HG03097 (cell line): Measurements from ENCODE around the gene HECW1.

Source experiments
- ATAC-seq: cut with Tn5 transposase; IDR thresholded peaks from one replicate; pipeline ENCODE4 v1.9.1; 2021; ENCODE audit not compliant: unreplicated experiment, low FRiP score

HECW1 gene

DNA sequence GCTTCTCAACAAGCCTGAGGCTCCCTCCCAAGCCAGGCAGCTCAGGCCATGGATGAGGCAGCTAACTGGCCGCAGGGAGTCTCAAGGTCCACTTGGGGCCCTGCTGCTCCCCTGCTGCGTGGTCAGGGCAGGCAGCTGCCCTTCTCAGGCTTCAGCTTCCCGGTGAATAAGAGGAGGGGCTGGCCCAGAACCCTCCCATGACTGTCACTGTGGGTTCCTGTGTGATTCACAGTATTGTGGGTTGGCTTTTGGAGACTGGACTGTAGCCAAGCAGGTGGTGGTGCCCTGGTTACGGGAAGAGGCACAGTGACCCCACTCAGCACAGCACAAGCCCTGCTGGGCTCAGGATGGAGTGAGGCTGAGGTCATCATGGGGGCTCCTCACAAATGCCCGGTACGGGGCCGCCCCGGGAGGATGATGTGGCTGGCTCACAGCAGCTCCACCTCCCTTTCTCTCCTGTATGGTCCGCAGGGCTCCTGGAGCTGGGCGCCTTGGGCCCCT is 189.8 kb downstream of the HECW1 start:
- ATAC-seq: no peak

DNA sequence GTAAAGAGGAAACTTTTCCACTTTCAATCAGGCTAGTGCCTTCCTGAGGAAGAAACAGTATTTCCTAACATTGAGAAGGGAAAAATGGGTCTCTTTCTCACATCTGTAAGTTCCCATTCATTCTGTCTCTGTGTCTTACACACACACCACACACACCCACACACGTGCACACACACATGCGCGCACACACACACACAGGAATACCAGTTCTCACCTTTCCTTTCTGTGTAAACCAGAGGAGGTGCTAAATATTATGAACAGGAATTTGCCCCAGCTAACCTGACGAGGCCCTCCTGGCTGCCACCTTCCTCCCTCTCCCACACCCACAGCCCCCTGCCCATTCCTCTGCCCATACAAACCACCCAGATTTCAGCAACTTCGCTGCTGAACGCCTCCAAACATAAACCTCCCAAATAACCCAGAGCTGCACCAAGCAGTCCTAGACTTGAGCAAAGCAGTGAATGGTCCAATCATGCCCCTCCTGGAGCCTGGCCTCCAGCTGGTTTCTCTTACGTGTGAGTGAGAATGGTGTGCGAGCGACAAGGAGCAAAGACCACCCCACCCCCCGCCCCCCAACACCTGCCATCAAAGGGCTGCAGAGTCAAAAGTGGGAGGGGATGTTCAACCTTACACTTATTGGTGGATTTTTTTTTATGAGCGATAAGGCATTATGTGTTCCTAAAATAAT is 190.5 kb downstream of the HECW1 start:
- no peak for ATAC-seq

DNA sequence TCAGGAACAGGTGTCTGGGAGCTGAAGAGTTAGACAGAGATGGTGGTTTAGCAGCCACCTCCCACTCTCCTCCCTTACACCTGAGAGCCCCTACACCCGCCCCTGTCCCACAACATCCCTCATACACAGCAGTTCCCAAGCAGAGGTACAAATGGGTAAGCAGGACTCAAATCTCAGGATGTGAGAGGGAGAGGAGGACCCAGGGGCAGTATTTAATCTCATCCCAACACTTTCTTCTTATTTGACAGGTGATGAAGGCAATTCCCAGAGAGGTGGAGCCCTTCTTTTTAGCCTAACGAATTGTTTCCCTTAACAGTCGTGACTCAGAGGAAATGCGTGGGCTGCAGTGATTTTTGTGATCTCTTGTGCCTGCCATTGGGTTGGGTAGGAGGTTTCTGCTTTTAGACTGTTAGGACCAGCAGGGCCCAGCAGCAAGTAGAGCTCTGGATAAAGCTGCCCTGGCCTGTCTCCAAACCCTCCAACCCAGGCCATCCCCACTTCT is 191.3 kb downstream of the HECW1 start:
- ATAC-seq: no peak

DNA sequence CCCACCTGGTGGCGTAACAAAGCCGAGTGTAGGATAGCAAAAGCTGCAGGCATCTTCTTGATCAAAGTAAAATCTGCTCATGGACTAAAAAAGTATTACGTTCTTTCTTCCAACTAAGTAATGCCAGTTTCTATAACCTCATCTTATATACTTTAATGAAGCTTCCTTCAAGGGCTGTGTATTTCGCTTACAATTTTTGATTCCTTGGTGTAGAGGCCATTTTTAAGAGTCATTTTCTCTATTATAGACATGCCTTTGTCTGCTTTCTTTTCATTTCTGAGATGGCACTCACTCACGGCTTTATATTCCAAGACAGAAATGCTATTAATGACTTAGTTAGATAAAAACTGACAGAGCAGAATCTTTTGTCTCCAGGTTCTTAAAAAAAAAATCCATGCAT is 194.0 kb downstream of the HECW1 start:
- no peak for ATAC-seq

DNA sequence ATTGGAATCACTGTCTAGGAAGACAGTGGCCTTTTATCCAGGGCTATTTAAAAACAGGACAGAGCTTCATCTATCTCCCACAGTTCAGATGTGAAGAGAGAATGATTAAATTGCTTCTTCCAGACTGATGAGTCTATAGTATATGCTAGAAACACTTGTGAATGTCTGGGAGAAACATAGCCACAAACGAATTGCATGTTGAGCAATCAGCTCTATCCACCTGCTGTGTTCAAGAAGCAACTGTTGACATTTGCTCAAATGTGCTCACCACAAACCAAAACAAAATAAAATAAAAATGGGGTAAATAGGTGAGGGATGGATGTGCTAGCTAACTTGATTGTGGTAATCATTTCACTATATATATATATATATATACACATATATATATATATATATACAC is 195.1 kb downstream of the HECW1 start:
- no peak for ATAC-seq

- no peak for ATAC-seq
These were observed 196.7 kb downstream of the HECW1 start for GRCh38 chr7:43308913-43309705.

DNA sequence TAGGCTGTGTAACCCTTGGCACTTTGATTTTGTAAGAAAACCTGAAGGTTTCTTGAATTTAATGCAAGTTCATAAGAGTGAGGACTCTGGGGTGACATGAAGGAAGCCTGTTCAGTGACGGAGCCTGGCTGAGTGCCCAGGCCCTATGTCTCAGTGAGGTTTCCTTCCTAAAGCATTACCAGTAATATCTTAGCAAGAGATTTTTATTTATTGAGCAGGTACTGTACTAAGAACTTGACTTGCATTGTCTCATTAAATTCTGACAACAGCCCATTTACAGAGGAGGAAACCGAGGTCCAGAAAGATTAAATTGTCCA is 197.2 kb downstream of the HECW1 start:
- no peak for ATAC-seq

GRCh38 chr7:43311052-43311451 is 198.6 kb downstream of the HECW1 start:
- ATAC-seq: no peak

- no peak for ATAC-seq
These were observed 199.2 kb downstream of the HECW1 start for GRCh38 chr7:43311694-43312093.

DNA sequence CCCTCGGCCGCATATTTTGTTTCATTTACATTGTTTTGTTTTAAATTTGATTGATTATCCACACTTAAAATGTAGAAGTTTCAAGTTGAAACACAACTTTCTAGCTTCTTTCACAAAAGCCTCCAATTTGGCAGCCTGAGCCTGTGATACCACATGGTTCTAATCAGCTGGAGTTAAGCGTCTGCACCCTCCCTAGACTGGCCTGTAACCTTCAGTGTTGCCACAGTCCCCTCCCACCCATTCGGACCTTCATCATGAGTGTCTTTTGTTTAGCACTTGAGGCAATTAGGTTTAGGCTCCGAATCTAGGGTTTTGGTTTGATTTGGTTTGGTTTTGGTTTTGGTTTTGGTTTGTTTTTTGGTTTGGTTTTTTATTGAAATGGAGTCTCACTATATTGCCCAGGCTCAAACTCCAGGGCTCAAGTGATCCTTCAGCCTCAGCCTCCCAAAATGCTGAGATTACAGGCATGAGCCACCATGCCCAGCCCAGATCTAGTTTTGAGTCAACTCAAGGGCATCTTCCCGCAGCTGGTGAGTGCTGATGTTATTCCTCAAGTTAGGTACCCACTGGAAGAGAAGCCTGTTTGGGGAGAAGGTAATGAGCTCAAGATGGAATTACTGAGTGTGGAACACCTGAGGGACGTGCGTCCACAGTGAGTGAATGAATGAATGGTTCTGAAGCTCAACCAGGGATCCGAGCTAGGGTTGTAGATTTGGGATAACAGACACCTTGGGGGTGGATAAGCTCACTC is 201.4 kb downstream of the HECW1 start:
- no peak for ATAC-seq

DNA sequence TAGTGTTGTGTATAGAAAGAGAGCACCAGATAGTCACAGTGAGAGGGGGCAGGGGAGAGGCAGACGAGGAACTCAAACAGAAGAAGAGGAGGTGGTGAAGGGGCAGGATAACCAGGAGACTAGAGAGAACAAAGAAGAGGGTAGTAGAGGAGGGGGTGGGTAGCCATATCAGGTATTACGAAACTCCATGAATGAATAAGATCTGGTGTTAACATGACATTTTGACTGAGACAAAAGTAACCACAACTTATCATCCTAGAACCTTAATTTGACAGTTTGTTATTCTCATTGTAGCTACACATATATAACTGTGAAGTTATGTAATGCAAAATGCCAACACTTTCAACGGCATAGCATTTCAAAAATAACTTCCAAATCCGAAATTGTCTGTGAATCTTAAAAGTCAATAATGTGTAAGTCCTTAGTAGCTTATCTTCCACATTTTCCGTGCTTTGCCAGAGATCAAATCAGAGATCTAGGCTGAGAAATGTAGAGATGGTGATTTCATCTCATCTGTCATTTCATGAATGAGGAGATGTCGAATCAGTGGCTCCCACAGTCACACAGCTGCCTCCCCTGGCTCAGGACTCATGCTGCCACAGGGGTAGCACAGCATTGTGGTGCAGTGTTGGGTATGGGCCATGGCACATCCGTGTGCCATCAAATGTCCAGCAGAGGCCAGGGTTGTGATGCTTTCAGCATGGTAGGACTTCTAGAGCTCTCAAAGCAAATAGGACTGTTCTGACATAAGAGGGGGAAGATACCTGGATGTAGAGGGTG is 202.1 kb downstream of the HECW1 start:
- no peak for ATAC-seq

DNA sequence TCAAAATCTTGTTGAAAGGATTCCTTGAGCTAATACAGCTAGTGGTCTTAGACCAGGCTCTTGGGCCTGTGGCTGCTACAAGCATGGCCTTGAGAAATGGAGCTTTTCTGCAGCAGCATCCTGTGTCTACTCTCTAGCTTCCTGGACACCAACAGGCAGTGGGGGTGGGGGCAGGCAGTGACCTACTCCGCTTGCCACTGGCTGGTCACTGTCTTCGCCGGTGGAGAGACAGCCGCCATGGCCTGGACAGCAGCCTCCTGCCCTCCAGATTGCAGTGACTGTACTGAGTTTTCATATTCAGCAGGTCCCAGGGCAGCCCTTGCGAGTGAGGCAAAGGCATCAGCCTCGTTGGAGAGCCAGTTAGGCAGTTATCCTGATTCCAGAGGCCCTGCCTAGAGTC is 204.6 kb downstream of the HECW1 start:
- no peak for ATAC-seq

DNA sequence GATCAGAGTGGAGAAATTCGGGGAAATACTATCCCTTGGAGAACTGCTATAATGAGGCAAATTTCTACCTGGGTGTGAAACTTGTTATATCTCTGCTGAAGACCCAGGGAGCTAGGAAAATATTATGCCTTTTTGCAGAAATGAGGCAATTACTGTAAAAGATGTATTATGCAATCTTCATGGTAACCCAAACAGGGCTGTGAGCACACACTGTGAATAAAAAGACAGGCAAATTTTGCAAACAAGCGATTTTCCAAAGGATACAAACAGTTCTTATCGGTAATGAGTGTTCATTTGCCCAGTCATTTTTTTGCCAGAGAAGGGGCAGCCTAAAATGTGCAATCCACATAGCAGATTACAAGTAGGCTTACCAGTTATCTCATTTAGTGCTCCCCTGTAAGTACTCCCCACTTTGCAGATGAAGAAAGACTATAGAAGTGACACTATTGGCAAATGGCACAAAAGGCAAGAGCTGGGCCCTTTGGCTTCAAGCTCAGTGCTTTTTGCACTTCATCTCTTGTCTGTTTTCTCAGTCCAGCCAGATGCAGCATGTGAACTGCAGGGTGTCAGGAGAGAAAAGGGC is 205.8 kb downstream of the HECW1 start:
- no peak for ATAC-seq

DNA sequence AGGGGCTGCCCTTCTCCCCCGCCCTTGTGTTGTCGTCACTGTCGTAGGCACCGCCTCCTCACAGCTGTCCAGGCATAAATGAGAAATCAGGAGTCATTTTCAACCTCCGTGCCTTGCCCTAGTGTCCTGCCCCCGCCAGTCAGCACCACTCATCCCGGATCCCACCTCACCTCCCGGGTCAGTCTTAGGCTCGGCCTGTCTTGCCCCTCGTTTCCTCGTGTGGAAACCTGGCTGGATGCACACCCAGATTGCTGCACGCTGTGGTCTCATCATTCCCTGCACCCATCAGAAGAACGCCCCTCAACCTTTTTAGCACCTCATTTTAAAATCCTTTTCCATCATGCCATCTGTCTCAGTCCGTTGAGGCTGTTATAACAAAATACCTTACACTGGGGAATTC is 213.1 kb downstream of the HECW1 start:
- ATAC-seq: no peak

DNA sequence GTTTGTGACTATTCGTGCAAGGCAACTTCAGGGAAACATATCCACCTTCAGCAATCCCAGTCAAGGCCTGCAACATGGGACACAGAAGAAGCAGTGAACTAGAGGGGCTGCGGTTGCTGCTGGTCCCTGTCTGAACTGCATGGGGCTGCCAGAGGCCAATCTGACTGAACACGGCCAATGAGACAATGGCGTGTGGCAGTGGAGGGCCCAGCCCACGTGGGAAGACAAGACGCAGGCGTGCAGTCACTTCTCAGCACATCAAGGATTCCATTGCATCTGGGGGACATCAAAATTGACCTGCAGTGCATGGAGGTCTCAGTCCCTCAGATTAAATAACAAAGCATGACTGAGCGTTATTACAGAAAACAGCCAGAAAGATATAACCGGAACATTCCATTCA is 215.9 kb downstream of the HECW1 start:
- no peak for ATAC-seq

- ATAC-seq: no peak
These were observed 216.4 kb downstream of the HECW1 start for GRCh38 chr7:43328785-43329380.

DNA sequence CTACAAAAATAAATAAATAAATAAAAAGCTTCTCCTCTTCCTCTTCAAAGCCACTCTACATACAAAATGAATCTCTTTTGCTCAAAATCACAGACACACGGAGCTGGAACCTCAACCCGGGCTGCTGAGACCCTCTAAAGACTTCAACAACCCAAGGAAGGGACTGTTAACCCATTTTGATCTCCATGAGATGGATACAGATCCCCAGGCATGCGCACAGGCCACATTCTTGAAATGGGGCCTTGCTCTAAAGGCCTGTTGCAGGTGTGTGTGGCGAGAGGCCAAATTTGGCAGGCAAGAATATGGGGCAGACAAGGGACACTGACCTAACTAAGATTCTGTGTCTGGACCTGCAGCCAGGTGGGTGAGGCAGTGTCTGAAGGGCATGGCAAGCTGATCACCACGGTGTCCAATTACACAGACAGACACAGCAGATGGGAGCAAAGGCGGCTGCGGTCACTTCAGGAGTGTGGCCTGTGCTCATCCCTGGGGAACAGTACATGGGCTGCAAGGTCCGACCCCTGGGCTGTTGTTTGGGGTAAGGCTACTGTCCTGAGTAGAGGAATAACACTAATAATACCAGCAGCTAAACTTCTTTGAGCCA is 219.8 kb downstream of the HECW1 start:
- ATAC-seq: no peak

- no peak for ATAC-seq
These were observed 224.7 kb downstream of the HECW1 start for GRCh38 chr7:43337191-43337590.

- no peak for ATAC-seq
These were observed 225.4 kb downstream of the HECW1 start for GRCh38 chr7:43337811-43338210.
